ENCODE measurements around the gene RIMKLA. TPM values are rescaled to one million over a fixed set of nuclear protein-coding genes. Genes with fewer than 3 reads are reported as not detected.

Gene RIMKLA
- total and polyA plus RNA-seq, 2 donors (not counting 1 experiment from before 2014, with no cell fraction given): 0.01 TPM; not detected in 1

DNA sequence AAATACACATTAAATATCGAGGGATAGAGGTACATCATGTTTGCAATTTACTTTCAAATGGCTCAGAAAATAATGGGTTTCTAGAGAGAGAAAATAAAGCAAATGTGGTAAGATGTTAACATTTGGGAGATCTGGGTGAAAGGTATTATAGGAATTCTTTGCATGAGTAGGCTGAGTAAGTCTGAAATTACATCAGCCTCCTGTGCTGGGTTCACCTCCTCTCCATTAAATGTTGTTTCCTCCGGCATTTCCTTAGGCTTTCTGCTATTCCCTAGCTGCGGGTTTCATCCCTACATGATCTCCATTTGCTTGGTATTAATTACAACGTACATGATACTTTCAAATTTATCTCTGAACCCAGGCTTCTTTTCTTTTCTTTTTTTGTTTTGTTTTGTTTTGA is 43.6 kb downstream of the RIMKLA start:
- H3K9ac ChIP-seq (ENCODE audit: low read length): no peak overlapping the region
- Mint-ChIP-seq H3K27ac (no peak overlapping the region), H3K9me3 (ENCODE audit: insufficient read depth) (no peaks in the 10 kb centered on the region), H3K27me3 (peaks cover 20% of the 10 kb centered on the region), H3K4me3 (no peak overlapping the region), H3K4me1 (no peaks in the 10 kb centered on the region)
- no peaks in the 10 kb centered on the region for H3K79me2 ChIP-seq (ENCODE audit: control insufficient read depth, insufficient read depth, low read length)
- H3K9me3 ChIP-seq (ENCODE audit: control extremely low read depth in 1 of 3, control insufficient read depth in 2 of 3, insufficient read depth in 1 of 3, low read length in 2 of 3): no peaks in the 10 kb centered on the region
- no peaks in the 10 kb centered on the region for H3K27me3 ChIP-seq (replicated peaks in 1 of 4; ENCODE audit: control extremely low read depth in 1 of 4, control insufficient read depth in 3 of 4, insufficient read depth in 4 of 4, low read length in 3 of 4)
- H3K36me3 ChIP-seq (replicated peaks in 1 of 2; ENCODE audit: control extremely low read depth in 1 of 2, control insufficient read depth in 1 of 2, extremely low read depth in 1 of 2, insufficient read depth in 2 of 2, low read length in 1 of 2): no peaks in the 10 kb centered on the region
- H3K4me1 ChIP-seq (ENCODE audit: control insufficient read depth in 2 of 2, insufficient read depth in 2 of 2, low read length in 2 of 2): no peaks in the 10 kb centered on the region
- TF ChIP-seq, protein P1, sequence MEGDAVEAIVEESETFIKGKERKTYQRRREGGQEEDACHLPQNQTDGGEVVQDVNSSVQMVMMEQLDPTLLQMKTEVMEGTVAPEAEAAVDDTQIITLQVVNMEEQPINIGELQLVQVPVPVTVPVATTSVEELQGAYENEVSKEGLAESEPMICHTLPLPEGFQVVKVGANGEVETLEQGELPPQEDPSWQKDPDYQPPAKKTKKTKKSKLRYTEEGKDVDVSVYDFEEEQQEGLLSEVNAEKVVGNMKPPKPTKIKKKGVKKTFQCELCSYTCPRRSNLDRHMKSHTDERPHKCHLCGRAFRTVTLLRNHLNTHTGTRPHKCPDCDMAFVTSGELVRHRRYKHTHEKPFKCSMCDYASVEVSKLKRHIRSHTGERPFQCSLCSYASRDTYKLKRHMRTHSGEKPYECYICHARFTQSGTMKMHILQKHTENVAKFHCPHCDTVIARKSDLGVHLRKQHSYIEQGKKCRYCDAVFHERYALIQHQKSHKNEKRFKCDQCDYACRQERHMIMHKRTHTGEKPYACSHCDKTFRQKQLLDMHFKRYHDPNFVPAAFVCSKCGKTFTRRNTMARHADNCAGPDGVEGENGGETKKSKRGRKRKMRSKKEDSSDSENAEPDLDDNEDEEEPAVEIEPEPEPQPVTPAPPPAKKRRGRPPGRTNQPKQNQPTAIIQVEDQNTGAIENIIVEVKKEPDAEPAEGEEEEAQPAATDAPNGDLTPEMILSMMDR (IDR thresholded peaks at IDR 0.05): no peak
- no peak for TF ChIP-seq EZH2 (IDR thresholded peaks at IDR 0.05; ENCODE audit: borderline replicate concordance, insufficient read depth, low read depth, low read length, poor library complexity, severe bottlenecking)
- ChIA-PET CTCF (no interaction called here), POLR2A (no interaction called here)
- WGBS (ENCODE audit: insufficient coverage): 100% methylated on average over 2 of the region's 4 CpGs
- DNase-seq (no peak), ATAC-seq (ENCODE audit: low read depth) (no peak)
- no peaks in the 10 kb centered on the region for H4K20me1 ChIP-seq (ENCODE audit: control insufficient read depth, insufficient read depth, low read length, poor library complexity, severe bottlenecking)
- H2AFZ ChIP-seq (ENCODE audit: insufficient read depth, low read depth, low read length, poor library complexity, severe bottlenecking): no peak overlapping the region
- H3K4me3 ChIP-seq (ENCODE audit: control extremely low read depth in 1 of 5, extremely low read depth in 1 of 5, insufficient read depth in 1 of 5, low read depth in 2 of 5, low read length in 4 of 5): no peak overlapping the region
- H3K4me2 ChIP-seq (replicated peaks; ENCODE audit: low read depth, low read length, poor library complexity, severe bottlenecking): no peak overlapping the region
- H3K27ac ChIP-seq (ENCODE audit: low read length in 2 of 2): no peak overlapping the region
- intact Hi-C loops (cut with micrococcal nuclease): no loop called here

DNA sequence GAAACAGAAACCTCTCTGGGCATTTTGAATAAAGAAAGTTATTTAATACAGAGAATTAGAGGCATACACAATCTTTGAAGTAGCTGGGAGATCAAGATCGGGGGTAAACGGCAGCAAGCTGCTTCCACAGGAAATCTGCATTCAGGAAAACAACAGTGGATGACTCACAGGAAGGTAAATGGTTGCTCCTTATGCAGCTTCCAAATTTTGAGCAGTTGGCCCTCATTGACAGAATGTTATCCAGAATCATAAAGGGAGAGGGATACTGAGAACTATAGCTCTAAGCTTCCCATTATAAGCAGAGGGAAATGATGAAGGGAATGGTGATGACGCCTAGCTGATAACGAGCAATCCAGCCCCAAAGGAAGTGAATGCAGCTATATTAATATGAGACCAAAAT is 46.6 kb downstream of the RIMKLA start:
- Histone ChIP-seq H3K27ac (ENCODE audit: low read length in 2 of 2) (no peak overlapping the region), H3K79me2 (ENCODE audit: control insufficient read depth, insufficient read depth, low read length) (no peaks in the 10 kb centered on the region), H3K4me3 (ENCODE audit: control extremely low read depth in 1 of 5, extremely low read depth in 1 of 5, insufficient read depth in 1 of 5, low read depth in 2 of 5, low read length in 4 of 5) (no peak overlapping the region), H2AFZ (ENCODE audit: insufficient read depth, low read depth, low read length, poor library complexity, severe bottlenecking) (no peak overlapping the region), H3K4me2 (replicated peaks; ENCODE audit: low read depth, low read length, poor library complexity, severe bottlenecking) (no peak overlapping the region), H3K9ac (ENCODE audit: low read length) (no peak overlapping the region), H3K4me1 (ENCODE audit: control insufficient read depth in 2 of 2, insufficient read depth in 2 of 2, low read length in 2 of 2) (no peaks in the 10 kb centered on the region), H3K36me3 (replicated peaks in 1 of 2; ENCODE audit: control extremely low read depth in 1 of 2, control insufficient read depth in 1 of 2, extremely low read depth in 1 of 2, insufficient read depth in 2 of 2, low read length in 1 of 2) (no peaks in the 10 kb centered on the region), H3K9me3 (ENCODE audit: control extremely low read depth in 1 of 3, control insufficient read depth in 2 of 3, insufficient read depth in 1 of 3, low read length in 2 of 3) (no peaks in the 10 kb centered on the region), H4K20me1 (ENCODE audit: control insufficient read depth, insufficient read depth, low read length, poor library complexity, severe bottlenecking) (no peaks in the 10 kb centered on the region), H3K27me3 (replicated peaks in 1 of 4; ENCODE audit: control extremely low read depth in 1 of 4, control insufficient read depth in 3 of 4, insufficient read depth in 4 of 4, low read length in 3 of 4) (no peaks in the 10 kb centered on the region)
- Mint-ChIP-seq H3K4me1 (no peaks in the 10 kb centered on the region), H3K27ac (no peak overlapping the region), H3K4me3 (no peak overlapping the region), H3K27me3 (no peaks in the 10 kb centered on the region), H3K9me3 (ENCODE audit: insufficient read depth) (no peaks in the 10 kb centered on the region)
- intact Hi-C loops (cut with micrococcal nuclease): no loop called here
- DNase-seq: no peak
- TF ChIP-seq, protein P1 (IDR thresholded peaks at IDR 0.05): no peak
- no peak for TF ChIP-seq EZH2 (IDR thresholded peaks at IDR 0.05; ENCODE audit: borderline replicate concordance, insufficient read depth, low read depth, low read length, poor library complexity, severe bottlenecking)
- no peak for ATAC-seq (ENCODE audit: low read depth)
- ChIA-PET CTCF (no interaction called here), POLR2A (no interaction called here)
- WGBS (ENCODE audit: insufficient coverage): 67% methylated on average over 2 of the region's 4 CpGs
